ENCODE results near the gene BAHCC1. TPM values are rescaled to one million over a fixed set of nuclear protein-coding genes. Genes with fewer than 3 reads are reported as not detected.

Gene BAHCC1
- total RNA-seq, 1 donor from 2014 or later: 2.1 TPM

- no peak for DNase-seq (ENCODE audit: low read depth in 2 of 2)
Observed at GRCh38 chr17:81459864-81460263, 64.6 kb downstream of the BAHCC1 start.

DNA sequence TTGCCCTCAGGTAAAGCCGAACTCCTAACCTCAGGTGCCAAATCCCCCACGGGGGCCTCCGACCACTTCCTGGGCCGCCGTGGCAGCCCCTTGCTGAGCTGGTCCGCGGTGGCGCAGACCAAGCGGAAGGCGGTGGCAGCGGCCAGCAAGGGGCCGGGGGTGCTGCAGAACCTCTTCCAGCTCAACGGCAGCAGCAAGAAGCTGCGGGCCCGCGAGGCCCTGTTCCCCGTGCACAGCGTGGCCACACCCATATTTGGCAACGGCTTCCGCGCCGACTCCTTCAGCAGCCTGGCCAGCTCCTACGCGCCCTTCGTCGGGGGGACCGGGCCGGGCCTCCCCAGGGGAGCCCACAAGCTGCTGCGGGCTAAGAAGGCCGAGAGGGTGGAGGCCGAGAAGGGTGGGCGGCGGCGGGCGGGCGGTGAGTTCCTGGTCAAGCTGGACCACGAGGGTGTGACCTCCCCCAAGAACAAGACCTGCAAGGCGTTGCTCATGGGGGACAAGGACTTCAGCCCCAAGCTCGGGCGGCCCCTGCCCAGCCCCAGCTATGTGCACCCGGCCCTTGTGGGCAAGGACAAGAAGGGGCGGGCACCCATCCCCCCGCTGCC, 65.7 kb downstream of the BAHCC1 start:
- DNase-seq (ENCODE audit: low read depth in 2 of 2): no peak

DNA sequence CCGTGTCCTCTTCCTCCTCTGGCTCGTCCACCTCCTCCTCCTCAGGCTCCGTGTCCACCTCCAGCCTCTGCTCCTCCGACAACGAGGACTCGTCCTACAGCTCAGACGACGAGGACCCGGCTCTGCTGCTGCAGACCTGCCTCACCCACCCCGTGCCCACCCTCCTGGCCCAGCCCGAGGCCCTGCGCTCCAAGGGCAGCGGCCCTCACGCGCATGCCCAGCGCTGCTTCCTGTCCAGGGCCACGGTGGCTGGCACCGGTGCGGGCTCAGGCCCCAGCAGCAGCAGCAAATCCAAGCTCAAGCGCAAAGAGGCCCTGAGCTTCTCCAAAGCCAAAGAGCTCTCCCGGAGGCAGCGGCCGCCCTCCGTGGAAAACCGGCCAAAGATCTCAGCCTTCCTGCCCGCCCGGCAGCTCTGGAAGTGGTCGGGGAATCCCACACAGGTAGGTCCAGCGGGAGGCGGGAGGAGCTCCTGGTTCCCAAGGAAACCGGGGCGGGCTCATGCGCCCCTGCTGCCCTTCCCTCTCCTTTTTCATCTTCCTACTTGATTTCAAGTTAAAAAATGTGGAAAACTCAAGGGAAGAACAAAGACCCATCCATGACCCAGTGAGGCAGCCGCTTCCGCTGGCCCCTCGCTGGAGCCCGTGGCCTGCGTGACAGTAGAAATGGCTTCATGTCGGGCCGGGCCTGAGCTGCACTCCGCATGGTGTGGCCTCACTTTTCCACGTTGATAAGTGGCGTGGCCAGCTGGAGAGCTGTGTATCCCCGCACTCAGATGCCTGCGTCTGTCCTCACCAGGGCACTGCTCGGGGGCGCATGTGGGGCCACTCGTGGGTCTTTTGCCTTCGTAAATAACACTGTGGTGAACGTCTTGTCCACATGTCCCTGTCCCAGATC, 66.6 kb downstream of the BAHCC1 start:
- DNase-seq (ENCODE audit: low read depth in 2 of 2): no peak

DNA sequence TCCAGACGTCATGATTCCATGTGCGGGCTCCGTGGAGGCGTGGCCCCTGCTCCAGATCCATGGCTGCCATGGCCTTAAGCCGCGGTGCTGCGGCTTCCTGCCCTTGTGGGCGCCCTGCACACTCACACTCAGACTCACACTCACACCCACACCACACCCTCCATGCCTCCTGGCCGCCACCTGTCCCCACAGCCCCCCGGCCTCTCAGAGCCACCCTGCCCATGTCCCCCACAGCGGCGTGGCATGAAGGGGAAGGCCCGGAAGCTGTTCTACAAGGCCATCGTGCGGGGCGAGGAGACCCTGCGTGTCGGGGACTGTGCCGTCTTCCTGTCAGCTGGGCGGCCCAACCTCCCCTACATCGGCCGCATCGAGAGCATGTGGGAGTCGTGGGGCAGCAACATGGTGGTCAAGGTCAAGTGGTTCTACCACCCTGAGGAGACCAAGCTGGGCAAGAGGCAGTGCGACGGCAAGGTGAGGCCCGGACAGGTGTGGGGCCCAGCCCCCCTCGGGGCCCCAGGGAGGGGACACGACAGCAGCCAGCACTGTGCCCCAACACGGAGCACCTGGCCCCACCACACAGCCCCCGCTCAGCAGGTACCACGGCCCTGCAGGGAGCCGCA, 67.4 kb downstream of the BAHCC1 start:
- DNase-seq (ENCODE audit: low read depth in 2 of 2): no peak

- DNase-seq (ENCODE audit: low read depth in 2 of 2): no peak
Observed at GRCh38 chr17:81463506-81463905, 68.2 kb downstream of the BAHCC1 start.

- DNase-seq (ENCODE audit: low read depth in 2 of 2): no peak
Observed at GRCh38 chr17:81464586-81464985, 69.3 kb downstream of the BAHCC1 start.

DNA sequence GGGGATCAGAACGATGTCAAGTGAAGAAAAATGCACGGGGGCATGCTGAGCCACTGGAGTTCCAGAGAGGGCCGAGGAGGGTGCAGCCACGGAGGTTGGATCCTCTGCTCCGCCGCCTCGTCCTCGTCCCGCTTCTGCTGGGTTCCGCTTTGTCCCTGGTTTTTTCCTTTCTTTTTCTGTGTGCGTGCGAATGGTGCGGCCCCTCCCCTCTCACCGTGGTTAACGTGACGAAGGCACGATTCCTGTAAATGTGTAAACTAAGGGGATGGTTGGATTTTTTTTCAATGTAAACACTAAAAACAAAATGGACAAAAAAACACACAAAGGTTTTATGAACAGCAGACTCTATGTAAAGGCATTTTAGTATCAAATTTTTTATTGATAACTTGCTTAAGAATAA, 70.7 kb downstream of the BAHCC1 start:
- DNase-seq (ENCODE audit: low read depth in 2 of 2): no peak

- no peak for DNase-seq (ENCODE audit: low read depth in 2 of 2)
Observed at GRCh38 chr17:81466564-81467472, 71.6 kb downstream of the BAHCC1 start.

DNA sequence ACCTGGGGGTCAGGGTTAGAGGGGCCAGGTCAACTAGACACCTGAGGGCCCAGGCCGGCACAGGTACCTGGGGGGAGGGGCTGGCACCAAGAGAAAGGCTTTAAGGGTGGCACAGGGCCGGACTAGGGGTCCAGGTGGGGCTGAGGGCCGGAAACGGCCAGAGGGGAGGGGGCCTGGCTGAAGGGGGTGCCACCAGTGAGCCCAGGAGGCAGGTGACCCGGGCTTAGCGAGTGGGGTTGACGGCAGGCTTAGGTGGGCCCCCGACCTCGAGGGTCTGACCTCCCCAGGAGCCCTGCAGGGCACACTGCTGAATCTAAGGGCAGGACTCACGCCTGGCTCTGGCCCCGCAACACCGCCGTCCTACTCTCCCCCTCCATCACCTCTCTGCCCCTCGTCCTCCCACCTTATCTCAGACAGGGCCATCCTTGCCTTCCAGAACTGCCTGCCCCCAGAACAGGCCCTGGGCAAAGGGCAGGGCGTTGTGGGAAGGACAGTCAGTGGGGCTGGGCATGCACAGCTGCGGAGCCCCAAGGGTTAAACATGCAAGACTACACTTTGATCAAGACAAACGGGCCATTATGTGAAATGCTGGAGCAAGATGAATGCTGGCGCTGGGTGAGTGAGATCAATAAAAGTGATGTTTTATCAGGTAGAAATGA, 73.0 kb downstream of the BAHCC1 start:
- no peak for DNase-seq (ENCODE audit: low read depth in 2 of 2)

DNA sequence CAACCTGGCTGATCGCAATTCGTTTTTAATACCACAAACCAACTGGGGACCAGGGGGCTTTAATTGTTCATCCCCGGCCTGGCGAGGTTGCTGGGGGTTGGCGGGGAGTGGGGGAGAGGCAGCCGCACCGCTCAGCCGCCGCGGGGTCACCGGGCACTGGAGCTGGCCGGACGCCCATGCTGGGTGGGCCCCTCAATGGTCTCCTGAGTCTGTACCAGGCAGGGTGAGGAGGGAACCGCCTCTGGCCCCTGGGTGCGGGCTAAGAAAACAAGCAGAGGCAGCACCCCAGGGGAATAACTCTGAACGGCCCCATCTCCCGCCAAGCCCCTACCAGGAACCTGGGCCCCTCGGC, 73.5 kb downstream of the BAHCC1 start:
- no peak for DNase-seq (ENCODE audit: low read depth in 2 of 2)

DNA sequence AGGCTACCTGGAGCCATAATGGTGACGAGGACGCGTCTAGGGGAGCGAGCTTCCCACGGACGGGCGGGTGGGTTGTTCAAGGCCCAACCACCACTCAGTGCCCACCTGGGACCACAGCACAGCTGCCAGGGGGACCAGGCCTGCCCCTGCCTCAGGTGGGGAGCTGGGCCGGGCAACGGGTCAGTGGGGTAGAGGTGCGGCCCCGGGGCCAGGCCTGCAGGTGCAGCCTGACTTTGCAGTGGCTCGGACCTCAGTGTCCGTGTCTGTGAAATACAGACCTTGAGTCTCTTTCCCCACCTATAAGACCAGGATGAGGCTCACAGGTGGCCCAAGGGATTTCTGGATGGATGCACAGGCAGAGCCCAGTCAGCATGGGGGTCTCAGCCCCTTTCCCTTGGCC, 74.0 kb downstream of the BAHCC1 start:
- DNase-seq (ENCODE audit: low read depth in 2 of 2): no peak

- no peak for DNase-seq (ENCODE audit: low read depth in 2 of 2)
Observed at GRCh38 chr17:81470270-81470943, 75.2 kb downstream of the BAHCC1 start.

GRCh38 chr17:81470944-81471817, 75.9 kb downstream of the BAHCC1 start:
- no peak for DNase-seq (ENCODE audit: low read depth in 2 of 2)

GRCh38 chr17:81471818-81472456, 76.7 kb downstream of the BAHCC1 start:
- no peak for DNase-seq (ENCODE audit: low read depth in 2 of 2)

DNA sequence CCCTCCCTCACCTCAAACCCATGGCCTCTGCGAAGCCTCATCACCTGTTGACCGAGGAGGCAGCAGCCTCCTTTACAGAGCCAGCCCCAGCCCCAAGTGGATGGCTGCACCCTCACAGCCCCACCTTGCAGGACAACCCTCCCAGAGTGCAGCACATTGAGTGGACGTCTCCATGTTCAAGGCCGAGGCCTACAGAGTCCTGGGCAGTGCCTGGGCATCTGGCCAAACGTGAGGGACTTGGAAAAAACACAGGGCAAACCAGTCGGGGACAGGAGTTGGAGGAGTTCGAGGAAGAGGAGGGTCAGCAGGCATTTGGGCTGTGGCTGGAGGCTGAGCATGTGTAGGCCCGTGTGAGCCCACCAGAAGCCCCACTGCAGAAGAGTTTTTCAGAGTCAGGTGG, 77.8 kb downstream of the BAHCC1 start:
- DNase-seq (ENCODE audit: low read depth in 2 of 2): no peak

- DNase-seq (ENCODE audit: low read depth in 2 of 2): no peak
Observed at GRCh38 chr17:81474958-81475357, 79.7 kb downstream of the BAHCC1 start.

DNA sequence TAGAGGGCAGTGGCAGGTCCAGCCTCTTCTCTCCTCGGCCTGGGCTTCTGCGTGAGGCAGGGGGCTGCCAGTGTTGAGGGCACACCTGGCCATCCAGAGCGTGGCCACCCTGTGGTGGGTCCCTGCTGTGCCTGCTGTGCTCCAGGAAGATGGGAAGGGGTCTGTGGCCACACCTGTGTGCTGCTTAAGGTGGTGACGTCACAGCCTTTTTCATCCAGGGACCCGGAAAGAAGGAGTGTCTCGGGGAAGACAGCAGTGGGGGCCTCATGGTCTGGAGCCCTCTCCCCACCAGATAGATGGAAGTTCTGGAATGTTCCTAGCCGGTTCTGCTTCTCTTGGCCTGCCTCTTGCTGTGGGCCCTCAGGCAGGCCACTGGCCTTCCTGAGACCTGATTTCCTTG, 80.8 kb downstream of the BAHCC1 start:
- no peak for DNase-seq (ENCODE audit: low read depth in 2 of 2)

GRCh38 chr17:81476635-81477034, 81.4 kb downstream of the BAHCC1 start:
- no peak for DNase-seq (ENCODE audit: low read depth in 2 of 2)

DNA sequence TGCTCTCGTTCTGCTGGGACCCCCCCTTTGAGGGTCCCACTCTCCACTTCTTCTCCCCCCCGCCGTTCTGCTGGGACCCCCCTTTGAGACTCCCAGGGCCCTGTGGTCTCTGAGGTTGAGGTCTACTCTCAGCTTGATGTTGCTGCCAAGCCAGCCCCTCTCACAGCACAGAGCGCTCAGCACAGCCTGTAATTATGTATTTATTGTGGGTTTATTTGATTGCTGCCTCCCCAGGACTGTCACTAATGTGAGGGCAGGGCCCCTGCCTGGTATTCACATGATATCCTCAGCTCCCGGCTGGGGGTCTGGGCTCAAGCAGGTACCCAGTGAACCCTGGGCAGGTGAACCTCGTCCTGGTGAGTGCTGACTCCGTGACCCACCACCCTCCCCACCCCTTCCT, 81.9 kb downstream of the BAHCC1 start:
- no peak for DNase-seq (ENCODE audit: low read depth in 2 of 2)

Measured in dermis microvascular lymphatic vessel endothelial cell (primary cell).